D721Med (cell line): ENCODE measurements around the gene VPS35L.

Experiments used
- DNase-seq: peaks from one replicate; pipeline ENCODE4 v3.0.0; 2011; ENCODE audit warnings: low spot score; ENCODE audit not compliant: insufficient read length
- FAIRE-seq: peaks from 2 replicates; lab custom pipeline; 2011; peaks lifted over from hg19 to GRCh38; lab: Jason Lieb, UNC
- CTCF ChIP-seq: IDR thresholded peaks from 2 replicates; pipeline ENCODE4 v1.5.1; 2012; ENCODE audit warnings: mild to moderate bottlenecking, control low read depth; ENCODE audit not compliant: insufficient read depth; ENCODE audit errors: missing control alignments

The VPS35L gene

GRCh38 chr16:19733551-19733950, 178.0 kb downstream of the VPS35L start:
- no peak for FAIRE-seq
- no peak for TF ChIP-seq CTCF

DNA sequence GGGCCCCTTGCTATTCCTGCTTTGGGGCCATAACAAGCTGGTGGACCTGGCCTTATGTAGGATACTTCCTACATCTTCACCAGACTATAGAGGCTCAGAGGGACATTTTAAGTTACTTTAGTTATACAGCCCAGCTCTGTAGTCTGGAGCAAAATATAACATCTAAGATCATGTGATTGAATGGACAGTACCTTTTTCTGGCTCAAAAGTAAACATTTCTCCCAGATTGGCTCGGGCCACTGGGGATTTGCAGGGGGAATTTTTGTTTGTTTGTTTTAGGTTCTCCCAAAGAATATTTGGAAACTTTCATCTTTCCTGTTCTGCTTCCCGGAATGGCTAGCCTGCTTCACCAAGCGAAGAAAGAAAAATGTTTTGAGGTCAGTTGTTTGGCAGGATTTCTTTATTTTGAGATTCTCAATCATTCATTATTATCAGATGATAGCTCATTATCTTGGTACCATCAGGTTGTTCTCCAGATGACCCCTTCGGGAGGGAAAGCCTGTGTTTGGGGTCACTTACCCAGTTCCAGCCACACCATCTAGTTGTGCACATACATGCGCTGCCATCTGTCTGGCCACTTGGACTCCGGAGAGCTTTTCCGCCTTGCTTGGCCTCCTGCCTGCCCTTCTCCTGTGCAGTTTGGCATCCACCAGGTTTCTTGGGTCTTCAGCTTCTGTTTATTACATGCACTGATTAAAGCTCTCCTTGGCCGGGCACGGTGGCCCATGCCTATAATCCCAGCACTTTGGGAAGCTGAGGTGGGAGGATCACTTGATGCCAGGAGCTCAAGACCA, 179.8 kb downstream of the VPS35L start:
- FAIRE-seq (no peak), DNase-seq (no peak)
- no peak for TF ChIP-seq CTCF

More at GRCh38 chr16:19733551-19733950, 178.0 kb downstream of the VPS35L start:
- no peak for DNase-seq

- TF ChIP-seq CTCF: no peak
- DNase-seq: no peak
- FAIRE-seq: no peak
Measured at GRCh38 chr16:19737306-19738038, 182.0 kb downstream of the VPS35L start.

GRCh38 chr16:19741354-19741753, 185.9 kb downstream of the VPS35L start:
- DNase-seq: no peak
- no peak for TF ChIP-seq CTCF
- FAIRE-seq: no peak

DNA sequence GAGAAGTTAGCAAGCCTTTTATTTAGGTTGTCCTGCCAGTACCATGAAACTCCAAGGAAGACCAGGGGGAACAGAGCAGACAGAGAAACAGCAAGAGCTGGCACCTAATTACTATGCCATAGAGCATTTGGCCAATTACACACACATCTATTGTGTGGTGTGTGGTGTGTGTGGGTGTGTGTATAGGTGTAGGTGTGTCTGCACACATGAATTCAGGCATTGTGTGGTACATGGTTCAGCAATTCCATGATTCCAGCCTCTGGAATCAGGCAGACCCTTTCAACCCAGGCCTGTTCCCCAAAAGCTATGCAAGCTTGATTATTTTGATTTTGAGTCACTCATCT, 188.3 kb downstream of the VPS35L start:
- no peak for FAIRE-seq
- no peak for TF ChIP-seq CTCF
- DNase-seq: no peak

DNA sequence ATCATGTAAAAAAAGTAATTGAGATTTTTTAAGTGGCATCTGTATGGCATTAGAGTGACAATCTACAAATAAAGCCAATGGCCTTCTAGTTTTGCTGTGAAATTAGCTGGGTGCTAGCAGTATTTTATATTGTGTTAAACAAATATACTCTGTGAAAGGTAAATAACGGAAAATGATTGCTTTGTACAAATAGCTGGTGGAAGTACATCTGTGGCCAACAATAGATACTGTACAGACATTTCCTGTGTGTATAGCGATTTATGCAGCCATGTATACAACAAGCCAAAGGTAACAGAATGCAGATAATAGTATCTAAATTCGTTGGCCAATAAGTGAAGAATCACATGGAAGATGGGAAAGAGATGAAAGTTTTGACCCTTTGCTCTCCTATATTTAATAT, 189.2 kb downstream of the VPS35L start:
- TF ChIP-seq CTCF: no peak
- no peak for FAIRE-seq
- no peak for DNase-seq
